Measurements from ENCODE around the gene SNX33. TPM values are rescaled to one million over a fixed set of nuclear protein-coding genes. Genes with fewer than 3 reads are reported as not detected.

The SNX33 gene
- polyA plus RNA-seq, 2 of the 4 experiments (the other 2 are of a cell fraction), result 8.4 to 11.2 TPM

- 68% methylated on average over 5 of the region's 8 CpGs for WGBS (ENCODE audit: missing lambda C conversion rate)
- H3K4me2 ChIP-seq, result no peak overlapping the region
- no peaks in the 10 kb centered on the region for H3K9me3 ChIP-seq
- no peak for DNase-seq (ENCODE audit: low read depth in 1 of 2, low spot score in 1 of 2)
- ChIA-PET POLR2A (no interaction called here), CTCF (interaction anchor here (1.2 to 23.4 kb wide), 8 partner anchors 9 to 307 kb away, joined by 3 to 394 read pairs (median 8); partner anchors contain the start of genes IMP3, MAN2C1, SNUPN and SNX33)
- H3K27ac ChIP-seq, result no peak overlapping the region
- H3K4me1 ChIP-seq, result peaks cover 22% of the 10 kb centered on the region
- FAIRE-seq, result no peak
- no peak for TF ChIP-seq CHD2 (IDR thresholded peaks at IDR 0.05; ENCODE audit: low read length, partially characterized antibody)
- ATAC-seq, result no peak
- H3K4me3 ChIP-seq, result no peak overlapping the region
These were observed 26.7 kb downstream of the SNX33 start for GRCh38 chr15:75674366-75674765.

- POLR2A ChIA-PET, result interaction anchor here (0.6 to 1.0 kb wide), 2 partner anchors 28 to 35 kb away, joined by 4 read pairs; partner anchors contain the start of gene SNX33
- WGBS (ENCODE audit: missing lambda C conversion rate), result 88% methylated on average over 28 of the region's 41 CpGs
- ATAC-seq, result no peak
These were observed 28.1 kb downstream of the SNX33 start for GRCh38 chr15:75675579-75676404.

GRCh38 chr15:75676688-75677464 lies 29.2 kb downstream of the SNX33 start:
- no peak for FAIRE-seq
- CTCF ChIA-PET, result interaction anchor here (0.8 to 23.4 kb wide), 13 partner anchors 6 to 245 kb away, joined by 3 to 394 read pairs (median 7); partner anchors contain the start of genes IMP3, SNUPN and SNX33
- 89% methylated on average over 24 of the region's 30 CpGs for WGBS (ENCODE audit: missing lambda C conversion rate)
- H3K4me3 ChIP-seq, result no peak overlapping the region
- H3K27ac ChIP-seq, result no peak overlapping the region
- ATAC-seq, result no peak
- DNase-seq (ENCODE audit: low read depth in 1 of 2, low spot score in 1 of 2), result no peak
- TF ChIP-seq EHF (CRISPR knock-in tag; IDR thresholded peaks at IDR 0.05) (no peak), REST (IDR thresholded peaks at IDR 0.05) (no peak), MAZ (IDR thresholded peaks at IDR 0.05; ENCODE audit: borderline replicate concordance, low read depth, low read length) (no peak), RFX5 (IDR thresholded peaks at IDR 0.05) (no peak), RARB (CRISPR knock-in tag; IDR thresholded peaks at IDR 0.05) (no peak), TP53 (CRISPR knock-in tag; IDR thresholded peaks at IDR 0.05) (no peak), CBX2 (IDR thresholded peaks at IDR 0.05; ENCODE audit: borderline replicate concordance, low read depth) (no peak), MAFK (IDR thresholded peaks at IDR 0.05; ENCODE audit: partially characterized antibody) (no peak), FOSL2 (IDR thresholded peaks at IDR 0.05) (no peak), FOSL2 (CRISPR knock-in tag; IDR thresholded peaks at IDR 0.05) (no peak), CHD4 (IDR thresholded peaks at IDR 0.05; ENCODE audit: borderline replicate concordance) (no peak), HOXB13 (CRISPR knock-in tag; IDR thresholded peaks at IDR 0.05; ENCODE audit: low read depth) (no peak), PBX3 (IDR thresholded peaks at IDR 0.05) (no peak), BCL3 (IDR thresholded peaks at IDR 0.05) (no peak)
- POLR2A ChIA-PET, result interaction anchor here (2.3 kb wide), 1 partner anchor 309 kb away, joined by 6 read pairs; the partner anchor contains the start of gene MAN2C1
- no peak overlapping the region for H3K4me2 ChIP-seq
- no peaks in the 10 kb centered on the region for H3K9me3 ChIP-seq
- H3K4me1 ChIP-seq, result peaks cover 18% of the 10 kb centered on the region

More at GRCh38 chr15:75675579-75676404, 28.1 kb downstream of the SNX33 start:
- H3K4me2 ChIP-seq, result no peak overlapping the region
- H3K27ac ChIP-seq, result no peak overlapping the region
- DNase-seq (ENCODE audit: low read depth in 1 of 2, low spot score in 1 of 2) (no peak), FAIRE-seq (no peak)
- H3K4me3 ChIP-seq, result no peak overlapping the region
- TF ChIP-seq BCL3 (IDR thresholded peaks at IDR 0.05), result no peak
- TF ChIP-seq MAZ (IDR thresholded peaks at IDR 0.05; ENCODE audit: borderline replicate concordance, low read depth, low read length), result no peak
- no peak for TF ChIP-seq MYC (IDR thresholded peaks at IDR 0.05; ENCODE audit: borderline replicate concordance, low read length)
- H3K4me1 ChIP-seq, result peaks cover 18% of the 10 kb centered on the region
- CTCF ChIA-PET, result interaction anchor here (1.2 to 23.4 kb wide), 11 partner anchors 7 to 308 kb away, joined by 3 to 394 read pairs (median 7); partner anchors contain the start of genes IMP3, MAN2C1, SNUPN and SNX33
- H3K9me3 ChIP-seq, result no peaks in the 10 kb centered on the region

All from A549 (cell line).